ENCODE results near the gene TMEM79.
"Not testable (repeated sequence)": the region's sequence is repeated elsewhere in the genome, so short reads cannot be mapped to it uniquely, and the experiment has no call there.

Gene TMEM79

DNA sequence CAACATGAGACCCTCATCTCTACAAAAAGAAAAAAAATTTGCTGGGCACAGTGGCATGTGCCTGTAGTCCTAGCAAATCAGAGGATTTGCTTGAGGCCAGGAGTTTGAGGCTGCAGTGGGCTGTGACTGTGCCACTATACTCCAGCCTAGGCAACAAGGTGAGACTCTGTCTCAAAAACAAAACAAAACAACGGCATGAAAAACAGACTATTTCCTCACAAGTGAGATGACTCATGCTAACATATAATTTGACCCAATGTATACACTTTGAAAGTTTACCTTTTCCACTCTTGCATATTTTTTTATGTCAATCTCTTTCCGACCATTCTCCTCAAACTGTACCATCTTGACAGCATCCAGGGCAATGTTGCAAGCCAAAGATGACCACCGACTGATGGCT, 36.4 kb downstream of the TMEM79 start:
- H3K4me3 ChIP-seq (ENCODE audit: low read depth in 1 of 5, low read length in 5 of 5): no peak overlapping the region
- H3K27me3 ChIP-seq (ENCODE audit: control insufficient read depth in 5 of 5, insufficient read depth in 4 of 5, low read length in 5 of 5): no peaks in the 10 kb centered on the region
- H3K36me3 ChIP-seq (ENCODE audit: control insufficient read depth in 5 of 5, insufficient read depth in 5 of 5, low read length in 5 of 5): peaks cover 32 to 88% (median 80%) of the 10 kb centered on the region in 5 donors
- H3K27ac ChIP-seq (ENCODE audit: low read depth, low read length): no peak overlapping the region
- no peaks in the 10 kb centered on the region for H3K9me3 ChIP-seq (ENCODE audit: control insufficient read depth in 5 of 5, low read length in 5 of 5)
- H3K4me1 ChIP-seq (ENCODE audit: control insufficient read depth in 5 of 5, insufficient read depth in 5 of 5, low read length in 5 of 5): no peaks in the 10 kb centered on the region
- no peak overlapping the region for H3K9ac ChIP-seq (ENCODE audit: low read length in 5 of 5)

DNA sequence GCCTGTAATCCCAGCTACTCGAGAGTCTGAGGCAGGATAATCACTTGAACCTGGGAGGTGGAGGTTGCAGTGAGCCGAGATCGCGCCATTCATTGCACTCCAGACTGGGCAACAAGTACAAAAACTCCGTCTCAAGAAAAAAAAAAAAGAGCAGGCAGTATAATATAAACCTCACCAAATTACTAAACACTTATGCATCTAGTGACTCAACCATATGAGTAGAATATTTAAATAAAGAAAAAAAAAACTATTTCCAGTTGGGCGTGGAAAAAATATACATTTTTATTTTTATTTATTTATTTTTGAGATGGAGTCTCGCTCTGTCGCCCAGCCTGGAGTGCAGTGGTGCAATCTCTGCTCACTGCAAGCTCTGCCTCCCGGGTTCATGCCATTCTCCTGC, 39.1 kb downstream of the TMEM79 start:
- not testable (repeated sequence) for H3K4me1 ChIP-seq (ENCODE audit: control insufficient read depth in 5 of 5, insufficient read depth in 5 of 5, low read length in 5 of 5); H3K27me3 ChIP-seq (ENCODE audit: control insufficient read depth in 5 of 5, insufficient read depth in 4 of 5, low read length in 5 of 5); H3K4me3 ChIP-seq (ENCODE audit: low read depth in 1 of 5, low read length in 5 of 5); H3K9ac ChIP-seq (ENCODE audit: low read length in 5 of 5); H3K27ac ChIP-seq (ENCODE audit: low read depth, low read length); H3K9me3 ChIP-seq (ENCODE audit: control insufficient read depth in 5 of 5, low read length in 5 of 5)
- peaks cover 18 to 68% (median 56%) of the 10 kb centered on the region in 5 donors for H3K36me3 ChIP-seq (ENCODE audit: control insufficient read depth in 5 of 5, insufficient read depth in 5 of 5, low read length in 5 of 5)

DNA sequence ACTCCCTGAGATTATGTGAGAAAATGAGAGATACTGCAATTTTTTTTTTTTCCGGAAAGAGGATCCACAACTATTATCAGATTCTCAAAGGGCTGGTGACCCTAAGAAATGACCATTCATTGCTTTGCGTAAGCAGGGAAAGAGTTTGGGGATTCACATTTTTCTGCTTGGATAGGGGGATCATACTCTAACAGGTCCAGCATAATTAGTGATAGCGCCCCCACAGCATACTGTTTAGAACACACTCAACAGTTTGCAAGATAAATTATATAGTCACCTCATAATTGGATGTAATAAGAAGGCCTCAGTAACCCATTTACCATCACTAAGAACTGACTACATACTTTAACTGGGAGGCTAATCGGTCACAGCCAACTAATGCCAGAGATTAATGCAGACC, 52.1 kb downstream of the TMEM79 start:
- Histone ChIP-seq H3K27ac (ENCODE audit: low read depth, low read length) (no peak overlapping the region), H3K36me3 (ENCODE audit: control insufficient read depth in 5 of 5, insufficient read depth in 5 of 5, low read length in 5 of 5) (peaks cover 18 to 42% (median 33%) of the 10 kb centered on the region in 5 donors), H3K4me3 (ENCODE audit: low read depth in 1 of 5, low read length in 5 of 5) (peak overlapping the region in 2 of 5 donors; percentile 3 to 42), H3K27me3 (ENCODE audit: control insufficient read depth in 5 of 5, insufficient read depth in 4 of 5, low read length in 5 of 5) (no peaks in the 10 kb centered on the region), H3K9ac (ENCODE audit: low read length in 5 of 5) (peak overlapping the region in 1 of 5 donors; percentile 21), H3K4me1 (ENCODE audit: control insufficient read depth in 5 of 5, insufficient read depth in 5 of 5, low read length in 5 of 5) (peaks cover 2 to 29% (median 18%) of the 10 kb centered on the region in 5 donors), H3K9me3 (ENCODE audit: control insufficient read depth in 5 of 5, low read length in 5 of 5) (no peaks in the 10 kb centered on the region)

DNA sequence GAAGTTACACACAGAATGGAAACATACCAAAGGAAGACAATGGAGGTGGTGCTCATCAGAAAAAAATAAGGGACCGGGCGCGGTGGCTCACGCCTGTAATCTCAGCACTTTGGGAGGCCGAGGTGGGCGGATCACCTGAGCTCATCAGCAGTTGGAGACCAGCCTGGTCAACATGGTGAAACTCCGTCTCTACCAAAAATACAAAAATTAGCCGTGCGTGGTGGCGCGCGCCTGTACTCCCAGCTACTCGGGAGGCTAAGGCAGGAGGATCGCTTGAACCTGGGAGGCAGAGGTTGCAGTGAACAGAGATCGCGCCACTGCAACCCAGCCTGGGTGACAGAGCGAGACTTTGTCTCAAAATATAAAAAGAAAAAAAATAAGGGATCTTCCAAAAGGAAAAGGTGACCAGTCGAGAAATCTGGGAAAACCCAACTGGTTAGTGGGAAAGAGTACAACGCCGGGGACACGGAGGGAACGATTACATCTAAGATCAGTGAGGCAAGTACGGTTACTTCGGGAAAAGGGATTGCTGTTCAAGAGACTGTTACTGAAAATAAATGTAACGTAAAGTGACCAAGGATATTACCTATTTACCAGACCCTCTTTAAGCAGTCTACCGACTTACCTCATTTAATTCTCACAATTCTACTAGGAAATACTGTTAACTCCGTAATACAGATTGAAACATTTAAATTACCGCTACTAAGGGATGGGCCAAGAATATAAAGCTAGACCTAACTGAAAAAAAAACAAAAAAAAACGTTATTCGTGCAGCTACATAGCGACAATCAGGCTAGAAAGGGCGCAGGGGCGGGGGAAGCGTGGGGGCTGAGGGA, 53.1 kb downstream of the TMEM79 start:
- peaks cover 2 to 29% (median 18%) of the 10 kb centered on the region in 5 donors for H3K4me1 ChIP-seq (ENCODE audit: control insufficient read depth in 5 of 5, insufficient read depth in 5 of 5, low read length in 5 of 5)
- peaks cover 18 to 33% (median 30%) of the 10 kb centered on the region in 5 donors for H3K36me3 ChIP-seq (ENCODE audit: control insufficient read depth in 5 of 5, insufficient read depth in 5 of 5, low read length in 5 of 5)
- no peaks in the 10 kb centered on the region for H3K27me3 ChIP-seq (ENCODE audit: control insufficient read depth in 5 of 5, insufficient read depth in 4 of 5, low read length in 5 of 5)
- no peaks in the 10 kb centered on the region for H3K9me3 ChIP-seq (ENCODE audit: control insufficient read depth in 5 of 5, low read length in 5 of 5)
- peak overlapping the region; percentile 94 for H3K27ac ChIP-seq (ENCODE audit: low read depth, low read length)
- H3K4me3 ChIP-seq (ENCODE audit: low read depth in 1 of 5, low read length in 5 of 5): peak overlapping the region; percentile 77 to 98 (median 91)
- H3K9ac ChIP-seq (ENCODE audit: low read length in 5 of 5): peak overlapping the region; percentile 78 to 97 (median 91)

DNA sequence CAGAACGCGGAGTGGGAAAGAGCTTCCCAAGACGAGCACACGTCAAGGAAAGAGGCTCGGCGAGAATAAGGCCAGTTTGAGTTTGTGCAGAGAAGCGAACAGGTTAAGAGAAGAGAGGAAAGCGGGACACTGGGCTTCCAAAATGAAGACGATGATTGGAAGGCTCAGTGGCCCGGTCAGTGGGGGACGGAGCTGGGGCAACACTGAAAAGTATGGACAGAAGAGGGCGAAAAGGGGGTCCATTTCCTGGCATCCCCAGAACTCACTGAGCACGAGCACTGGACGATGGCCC, 53.7 kb downstream of the TMEM79 start:
- peak overlapping the region; percentile 78 to 97 (median 91) for H3K9ac ChIP-seq (ENCODE audit: low read length in 5 of 5)
- peaks cover 13 to 27% (median 24%) of the 10 kb centered on the region in 5 donors for H3K36me3 ChIP-seq (ENCODE audit: control insufficient read depth in 5 of 5, insufficient read depth in 5 of 5, low read length in 5 of 5)
- H3K27me3 ChIP-seq (ENCODE audit: control insufficient read depth in 5 of 5, insufficient read depth in 4 of 5, low read length in 5 of 5): no peaks in the 10 kb centered on the region
- peak overlapping the region; percentile 77 to 98 (median 91) for H3K4me3 ChIP-seq (ENCODE audit: low read depth in 1 of 5, low read length in 5 of 5)
- H3K27ac ChIP-seq (ENCODE audit: low read depth, low read length): peak overlapping the region; percentile 94
- H3K4me1 ChIP-seq (ENCODE audit: control insufficient read depth in 5 of 5, insufficient read depth in 5 of 5, low read length in 5 of 5): peaks cover 2 to 29% (median 18%) of the 10 kb centered on the region in 5 donors
- no peaks in the 10 kb centered on the region for H3K9me3 ChIP-seq (ENCODE audit: control insufficient read depth in 5 of 5, low read length in 5 of 5)

DNA sequence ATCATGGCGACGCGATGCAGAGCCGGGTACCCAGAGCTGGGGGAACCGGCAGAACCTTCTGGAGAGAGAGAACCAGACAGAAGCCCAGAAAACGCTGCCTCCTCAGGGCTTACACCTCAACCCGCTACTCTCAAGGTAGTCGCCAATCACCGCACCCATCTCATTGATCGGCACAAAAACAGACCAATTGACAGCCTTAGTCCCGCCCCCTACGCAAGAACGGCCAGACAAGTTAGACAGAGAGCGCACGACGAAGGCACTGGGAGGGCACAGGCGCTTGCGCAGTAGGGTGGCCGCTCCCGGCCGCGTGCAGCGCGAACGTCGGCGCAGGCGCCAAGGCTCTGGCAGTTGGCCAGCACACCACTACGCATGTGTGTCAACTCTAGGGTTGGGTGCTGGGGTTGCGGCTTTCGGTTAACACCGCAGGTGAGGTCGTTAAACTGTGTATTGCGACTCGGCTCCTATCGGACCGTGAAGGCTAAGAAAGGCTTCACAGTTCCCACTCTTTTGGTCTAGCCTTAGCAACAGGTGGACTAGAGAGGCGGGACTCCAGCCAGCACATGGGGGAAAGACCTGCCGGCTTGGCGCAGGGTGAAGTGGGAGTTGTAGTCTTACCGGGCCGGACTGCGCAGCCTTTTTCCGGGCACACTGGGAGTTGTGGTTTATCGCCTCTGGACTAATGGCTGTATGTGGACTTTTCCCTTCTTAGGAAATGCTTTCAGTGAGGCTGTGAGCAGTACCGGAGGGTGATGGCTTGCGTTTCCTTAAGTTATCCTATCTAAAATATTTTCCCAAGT, 54.3 kb downstream of the TMEM79 start, which contains the start of the genes CCT3 and TSACC:
Gene CCT3, minus strand, starts transcription at position 113 of the 797 bp plus-strand sequence. Its CDS starts 108 bp downstream, at position 5.
Gene TSACC, plus strand, starts transcription at position 347 of the 797 bp plus-strand sequence. CDS start 1,232 bp downstream, outside the sequence.
- Histone ChIP-seq H3K9ac (ENCODE audit: low read length in 5 of 5) (peak within 1 kb of the TSS; percentile 79 to 97 (median 91)), H3K27me3 (ENCODE audit: control insufficient read depth in 5 of 5, insufficient read depth in 4 of 5, low read length in 5 of 5) (no peaks in the 10 kb centered on the region), H3K27ac (ENCODE audit: low read depth, low read length) (peak within 1 kb of the TSS; percentile 94), H3K4me1 (ENCODE audit: control insufficient read depth in 5 of 5, insufficient read depth in 5 of 5, low read length in 5 of 5) (peaks cover 2 to 29% (median 18%) of the 10 kb centered on the region in 5 donors), H3K9me3 (ENCODE audit: control insufficient read depth in 5 of 5, low read length in 5 of 5) (no peaks in the 10 kb centered on the region), H3K36me3 (ENCODE audit: control insufficient read depth in 5 of 5, insufficient read depth in 5 of 5, low read length in 5 of 5) (peaks cover 13 to 22% (median 22%) of the 10 kb centered on the region in 5 donors), H3K4me3 (ENCODE audit: low read depth in 1 of 5, low read length in 5 of 5) (peak within 1 kb of the TSS; percentile 77 to 98 (median 91))
